Adrenal gland (tissue), 12 donors: ENCODE measurements around the gene IQGAP3. TPM values are rescaled to one million over a fixed set of nuclear protein-coding genes. Genes with fewer than 3 reads are reported as not detected.

Source experiments
- DNase-seq, 7 donors: peaks; one replicate each; pipeline ENCODE4 v3.0.0-alpha.2; 2019 to 2020
- H3K27ac ChIP-seq, 5 donors: fragments of 200-600 bp; sonication (generic) in 4 of 5; 1 replicate in 3 of 5; 2 replicates in 2 of 5; pipeline versions ENCODE4 v1.5.1 to v1.8.0; 2016 to 2020; ENCODE audit warnings: mild to moderate bottlenecking in 1 of 5
- H3K27me3 ChIP-seq: fragments of 200-600 bp; 2 replicates; pipeline ENCODE4 v1.8.0; 2021
- H3K36me3 ChIP-seq, 2 donors: fragments of 200-600 bp; replicated peaks in 1 of 2; 1 replicate in 1 of 2; 2 replicates in 1 of 2; pipeline versions ENCODE4 v1.5.1 to v1.8.0; 2018 to 2022
- H3K4me1 ChIP-seq, 2 donors: fragments of 200-600 bp; replicated peaks in 1 of 2; 1 replicate in 1 of 2; 2 replicates in 1 of 2; pipeline versions ENCODE4 v1.5.1 to v1.8.0; 2018 to 2021
- H3K4me3 ChIP-seq, 4 donors: fragments of 200-600 bp; sonication (generic) in 3 of 4; one replicate each; pipeline ENCODE4 v1.5.1; 2016 to 2018
- H3K9me3 ChIP-seq, 3 donors: fragments of 200-600 bp; sonication (generic) in 1 of 3; replicated peaks in 1 of 3; 1 replicate in 2 of 3; 2 replicates in 1 of 3; pipeline versions ENCODE4 v1.5.1 to v1.8.0; 2016 to 2021
- POLR2A ChIP-seq, 2 donors: fragments of 450-650 bp; IDR thresholded peaks; one replicate each; pipeline ENCODE4 v1.6.1; 2017; ENCODE audit warnings: antibody characterized with exemption in 2 of 2, mild to moderate bottlenecking in 2 of 2, moderate library complexity in 1 of 2
- WGBS, 4 donors: extraction: QIAGEN DNeasy Blood & Tissue Kit in 2 of 4; methylation state at CpG; one replicate each; pipeline versions ENCODE4 v1.1.5 to v1.1.7; 2013 to 2017; 5-methylcytosine and 5-hydroxymethylcytosine counted together
- intact Hi-C, 2 donors: fragments of 100-400 bp; cut with DNase I; formaldehyde crosslinking; loops; one replicate each; pipeline versions ENCODE4 v1.14.1 to v1.15.0; 2022 to 2023
- polyA plus RNA-seq, 3 donors: library from polyadenylated mRNA; stranded (reverse); fragments of 200-250 nt in 2 of 3; fragments of 350-450 nt in 1 of 3; fragmentation: Illumina TruSeq in 1 of 3; extraction: RNeasy Lipid Tissue Mini Kit (QIAGEN cat#74804) in 1 of 3; gene quantifications; one replicate each; pipeline ENCODE4 v1.2.3, GENCODE V29; 2013 to 2014
- total RNA-seq, 9 donors: library from RNA; depleted of rRNA in 4 of 9; stranded (reverse); fragments of >200 nt in 4 of 9; fragments of 120-200 nt in 1 of 9; fragmentation: NEBNext Ultra II Directional in 1 of 9; extraction: Animal tissue kit (Norgen Biotek cat#: 25700) in 1 of 9; gene quantifications; one replicate each; pipeline versions ENCODE4 v1.1.0 to v1.2.4, GENCODE V29; 2013 to 2023
- TF ChIP-seq, protein P1 (sequence below), 6 experiments: fragments of 450-650 bp in 4 of 6; fragments of 200-600 bp in 2 of 6; sonication (generic) in 1 of 6; IDR thresholded peaks; 1 replicate in 5 of 6; 2 replicates in 1 of 6; pipeline versions ENCODE4 v1.5.1 to v1.8.0; 2016 to 2021; ENCODE audit warnings: antibody characterized with exemption in 6 of 6, mild to moderate bottlenecking in 2 of 6, moderate library complexity in 1 of 6
- donor health status: healthy with polysubstance abuse.
- donor health status: Bipolar disorder and iron deficiency.
- donor health status: DM: yes; HTN: yes; CAD: no.
- donor health status: DM: no; HTN: no; CAD: no.
- donor health status: DM: no; HTN: no; CAD: no.
- donor health status: DM: yes; HTN: yes; CAD: no.

Gene IQGAP3
- total and polyA plus RNA-seq, 12 donors = 0.16 to 5.3 (median 0.80) TPM

DNA sequence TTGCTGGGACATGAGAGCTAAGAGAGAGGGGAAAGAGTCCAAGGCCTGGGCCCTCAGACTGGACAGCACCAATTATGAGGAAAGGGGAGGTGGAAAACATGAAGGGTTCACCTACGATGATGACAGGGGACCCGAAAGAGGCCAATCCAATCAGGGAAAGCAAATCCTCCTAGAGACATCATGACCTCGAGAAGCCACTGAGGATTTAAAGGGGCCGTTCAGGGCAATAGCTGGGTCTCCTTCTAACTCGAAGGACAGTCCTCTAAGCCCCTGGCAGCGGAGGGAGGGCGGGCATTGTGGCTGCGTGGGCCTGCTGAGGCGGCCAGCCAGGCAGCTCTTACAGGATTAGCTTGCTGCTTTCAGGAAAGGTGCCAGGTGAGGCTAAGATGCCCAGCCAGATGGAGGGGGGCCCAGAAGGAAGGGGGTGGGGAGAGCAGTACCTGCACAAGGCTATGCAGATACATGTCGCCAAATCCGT, 79.2 kb downstream of the IQGAP3 start:
- H3K36me3 ChIP-seq = no peaks in the 10 kb centered on the region
- WGBS, 4 donors = 13 to 27% (median 16%) methylated on average over 10 to 11 of the region's 11 CpGs
- peak in 1 of 2 donors; percentile 45 for TF ChIP-seq POLR2A (IDR thresholded peaks at IDR 0.05)
- TF ChIP-seq, protein P1, sequence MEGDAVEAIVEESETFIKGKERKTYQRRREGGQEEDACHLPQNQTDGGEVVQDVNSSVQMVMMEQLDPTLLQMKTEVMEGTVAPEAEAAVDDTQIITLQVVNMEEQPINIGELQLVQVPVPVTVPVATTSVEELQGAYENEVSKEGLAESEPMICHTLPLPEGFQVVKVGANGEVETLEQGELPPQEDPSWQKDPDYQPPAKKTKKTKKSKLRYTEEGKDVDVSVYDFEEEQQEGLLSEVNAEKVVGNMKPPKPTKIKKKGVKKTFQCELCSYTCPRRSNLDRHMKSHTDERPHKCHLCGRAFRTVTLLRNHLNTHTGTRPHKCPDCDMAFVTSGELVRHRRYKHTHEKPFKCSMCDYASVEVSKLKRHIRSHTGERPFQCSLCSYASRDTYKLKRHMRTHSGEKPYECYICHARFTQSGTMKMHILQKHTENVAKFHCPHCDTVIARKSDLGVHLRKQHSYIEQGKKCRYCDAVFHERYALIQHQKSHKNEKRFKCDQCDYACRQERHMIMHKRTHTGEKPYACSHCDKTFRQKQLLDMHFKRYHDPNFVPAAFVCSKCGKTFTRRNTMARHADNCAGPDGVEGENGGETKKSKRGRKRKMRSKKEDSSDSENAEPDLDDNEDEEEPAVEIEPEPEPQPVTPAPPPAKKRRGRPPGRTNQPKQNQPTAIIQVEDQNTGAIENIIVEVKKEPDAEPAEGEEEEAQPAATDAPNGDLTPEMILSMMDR (IDR thresholded peaks at IDR 0.05) = no peak
- no peaks in the 10 kb centered on the region for H3K9me3 ChIP-seq
- no peaks in the 10 kb centered on the region for H3K27me3 ChIP-seq
- peaks cover 97 to 100% of the 10 kb centered on the region in 2 donors for H3K4me1 ChIP-seq
- DNase-seq = peak in 5 of 7 donors; percentile 41 to 68 (median 56)
- peak overlapping the region in 1 of 4 donors; percentile 39 for H3K4me3 ChIP-seq
- intact Hi-C loops = no loop called here
- H3K27ac ChIP-seq = peak overlapping the region; percentile 53 to 100 (median 77)

DNA sequence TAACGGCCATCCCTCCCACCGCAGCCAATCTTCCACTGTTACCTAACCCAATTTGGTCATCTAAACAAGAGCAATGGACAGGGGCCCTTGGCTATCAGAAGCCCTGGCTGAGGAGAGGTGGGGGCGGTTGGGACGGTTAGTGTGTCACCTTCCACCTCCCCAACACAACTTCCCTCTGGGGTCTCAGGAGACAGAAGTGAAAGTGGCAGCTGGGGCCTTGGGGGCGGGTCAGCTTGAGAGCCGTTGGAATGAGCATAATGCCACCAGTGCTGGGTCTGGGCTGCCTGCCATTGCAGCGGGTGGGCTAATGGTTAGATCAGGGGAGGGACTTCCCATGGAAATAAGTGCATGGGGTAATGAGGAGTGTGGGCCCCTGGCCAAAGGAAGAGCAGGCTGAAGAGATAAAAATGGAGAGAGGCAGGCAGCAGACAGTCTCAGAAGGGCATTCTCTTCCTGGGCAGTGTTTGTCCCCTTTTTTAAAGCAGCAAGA, 79.7 kb downstream of the IQGAP3 start:
- intact Hi-C loops = no loop called here
- no peaks in the 10 kb centered on the region for H3K27me3 ChIP-seq
- H3K9me3 ChIP-seq = no peaks in the 10 kb centered on the region
- peak overlapping the region; percentile 53 to 100 (median 77) for H3K27ac ChIP-seq
- DNase-seq = peak; percentile 50 to 83 (median 68)
- H3K36me3 ChIP-seq = no peaks in the 10 kb centered on the region
- TF ChIP-seq POLR2A (IDR thresholded peaks at IDR 0.05) = no peak
- H3K4me3 ChIP-seq = peak overlapping the region in 1 of 4 donors; percentile 39
- peaks cover 98 to 100% of the 10 kb centered on the region in 2 donors for H3K4me1 ChIP-seq
- 29 to 40% (median 35%) methylated on average over 5 to 7 of the region's 7 CpGs for WGBS, 4 donors

DNA sequence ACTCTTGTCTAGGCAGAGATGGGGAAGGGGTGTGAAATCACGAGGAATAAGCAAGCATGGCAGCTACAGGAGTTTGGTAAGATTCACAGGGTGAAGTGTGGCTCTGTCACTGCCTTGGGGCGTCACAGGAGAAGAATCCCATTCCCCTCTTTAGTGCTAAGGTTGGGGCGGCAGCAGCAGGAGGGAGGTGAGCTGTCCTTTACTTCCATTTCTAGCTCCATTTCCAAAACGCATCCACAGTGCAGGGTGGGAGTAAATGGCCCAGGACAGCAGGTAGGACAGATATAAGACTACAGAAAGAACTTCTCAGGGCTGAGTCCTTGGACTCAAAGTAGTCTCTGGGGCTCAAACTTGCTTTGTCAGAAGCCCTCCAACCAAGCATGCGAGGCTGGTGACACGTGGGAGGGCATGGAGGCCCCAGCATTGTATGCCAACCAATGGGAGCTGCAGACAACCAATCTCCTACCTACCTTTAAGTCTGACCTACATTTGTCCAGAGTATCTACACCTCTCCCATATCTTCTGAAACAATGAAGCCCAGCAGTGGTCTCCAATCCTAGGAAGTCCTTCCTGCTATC, 80.3 kb downstream of the IQGAP3 start:
- H3K27ac ChIP-seq = peak overlapping the region; percentile 53 to 100 (median 77)
- 63 to 81% (median 71%) methylated on average over 5 to 6 of the region's 6 CpGs for WGBS, 4 donors
- no peaks in the 10 kb centered on the region for H3K27me3 ChIP-seq
- H3K36me3 ChIP-seq = no peaks in the 10 kb centered on the region
- H3K4me1 ChIP-seq = peaks cover 94 to 100% of the 10 kb centered on the region in 2 donors
- TF ChIP-seq, protein P1 (IDR thresholded peaks at IDR 0.05) = no peak
- DNase-seq = no peak
- no peaks in the 10 kb centered on the region for H3K9me3 ChIP-seq
- intact Hi-C loops = no loop called here
- peak overlapping the region in 1 of 4 donors; percentile 39 for H3K4me3 ChIP-seq

DNA sequence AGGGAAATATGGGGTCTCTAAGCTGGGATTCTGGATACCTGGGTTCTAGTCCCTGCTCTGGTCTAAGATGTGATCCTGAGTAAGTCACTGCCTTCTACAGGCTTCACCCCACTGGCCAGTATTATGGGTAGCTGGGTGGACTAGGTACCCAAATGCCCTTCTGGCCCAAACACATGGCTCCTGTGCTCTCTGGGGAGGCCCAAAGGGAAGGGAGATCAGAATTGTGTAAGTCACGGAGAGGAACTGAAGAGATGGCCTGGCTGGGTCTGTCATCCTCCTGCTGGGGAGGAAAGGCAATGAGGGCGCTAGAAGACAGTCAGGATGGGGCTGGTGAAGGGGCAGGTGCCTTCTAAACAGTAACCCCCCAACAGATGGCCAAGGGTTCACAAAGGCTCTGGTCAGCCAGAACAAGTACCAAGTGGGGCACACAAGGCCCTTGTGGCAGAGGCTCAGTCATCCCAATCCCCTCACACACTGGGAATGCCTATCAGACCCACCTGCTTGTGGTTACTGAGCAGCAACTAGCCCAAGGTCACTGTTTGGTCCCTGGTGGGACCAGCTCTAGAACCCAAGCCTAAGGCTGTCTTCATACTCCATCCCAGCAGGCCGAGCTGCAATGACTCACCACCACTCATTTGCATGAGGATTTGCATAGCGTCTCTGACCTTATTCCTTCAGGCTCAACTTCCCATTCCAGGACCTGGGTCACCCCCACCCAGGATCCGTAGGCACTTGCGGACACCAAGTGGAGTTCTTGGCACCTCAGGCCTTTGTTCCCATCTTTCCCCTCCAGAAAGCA, 81.0 kb downstream of the IQGAP3 start:
- WGBS, 4 donors = 53 to 68% (median 65%) methylated on average over 5 to 6 of the region's 6 CpGs
- no peaks in the 10 kb centered on the region for H3K9me3 ChIP-seq
- TF ChIP-seq, protein P1 (IDR thresholded peaks at IDR 0.05) = no peak
- TF ChIP-seq POLR2A (IDR thresholded peaks at IDR 0.05) = no peak
- peak overlapping the region in 1 of 4 donors; percentile 45 for H3K4me3 ChIP-seq
- no peak for DNase-seq
- peaks cover 86 to 100% of the 10 kb centered on the region in 2 donors for H3K4me1 ChIP-seq
- peak overlapping the region; percentile 8 to 100 (median 77) for H3K27ac ChIP-seq
- no peaks in the 10 kb centered on the region for H3K36me3 ChIP-seq
- H3K27me3 ChIP-seq = no peaks in the 10 kb centered on the region
- intact Hi-C loops = no loop called here
